AG08396 (cell line): ENCODE measurements around the gene MEGF11.

Experiments used
- DNase-seq: peaks from one replicate; pipeline ENCODE4 v3.0.0; 2012; ENCODE audit warnings: low spot score, mixed read lengths

MEGF11 gene

GRCh38 chr15:66170042-66170441 lies 83.5 kb downstream of the MEGF11 start:
- no peak for DNase-seq

GRCh38 chr15:66169625-66170024 lies 83.9 kb downstream of the MEGF11 start:
- DNase-seq, result no peak

GRCh38 chr15:66169023-66169422 lies 84.5 kb downstream of the MEGF11 start:
- DNase-seq, result no peak

- DNase-seq, result no peak
Measured at GRCh38 chr15:66167854-66168253, 85.7 kb downstream of the MEGF11 start.

- DNase-seq, result no peak
Measured at GRCh38 chr15:66165856-66166255, 87.7 kb downstream of the MEGF11 start.

- DNase-seq, result no peak
Measured at GRCh38 chr15:66164788-66165187, 88.8 kb downstream of the MEGF11 start.

GRCh38 chr15:66163553-66163952 lies 90.0 kb downstream of the MEGF11 start:
- DNase-seq, result no peak

- DNase-seq, result no peak
Measured at GRCh38 chr15:66162286-66162685, 91.3 kb downstream of the MEGF11 start.

GRCh38 chr15:66161575-66162118 lies 91.9 kb downstream of the MEGF11 start:
- DNase-seq, result no peak

- DNase-seq, result no peak
Measured at GRCh38 chr15:66161108-66161507, 92.4 kb downstream of the MEGF11 start.

- DNase-seq, result no peak
Measured at GRCh38 chr15:66157507-66157906, 96.0 kb downstream of the MEGF11 start.

- no peak for DNase-seq
Measured at GRCh38 chr15:66156310-66156975, 97.1 kb downstream of the MEGF11 start.

GRCh38 chr15:66155065-66155464 lies 98.5 kb downstream of the MEGF11 start:
- no peak for DNase-seq

GRCh38 chr15:66154581-66154980 lies 99.0 kb downstream of the MEGF11 start:
- no peak for DNase-seq

- DNase-seq, result no peak
Measured at GRCh38 chr15:66153549-66154415, 99.8 kb downstream of the MEGF11 start.

- no peak for DNase-seq
Measured at GRCh38 chr15:66152650-66153049, 100.9 kb downstream of the MEGF11 start.

GRCh38 chr15:66151809-66152208 lies 101.7 kb downstream of the MEGF11 start:
- no peak for DNase-seq

- DNase-seq, result no peak
Measured at GRCh38 chr15:66149871-66150270, 103.7 kb downstream of the MEGF11 start.

- no peak for DNase-seq
Measured at GRCh38 chr15:66148187-66148586, 105.4 kb downstream of the MEGF11 start.

GRCh38 chr15:66147440-66147839 lies 106.1 kb downstream of the MEGF11 start:
- no peak for DNase-seq

- DNase-seq, result no peak
Measured at GRCh38 chr15:66145726-66146182, 107.8 kb downstream of the MEGF11 start.

- DNase-seq, result no peak
Measured at GRCh38 chr15:66144978-66145725, 108.4 kb downstream of the MEGF11 start.
